K562 (cell line): Measurements from ENCODE around the gene PODXL2. TPM values are rescaled to one million over a fixed set of nuclear protein-coding genes. Genes with fewer than 3 reads are reported as not detected.
A peak's percentile ranks its signal among the peaks of the same experiment; 100 is the strongest.

Experiments used
- ASH1L ChIP-seq: fragments of 450-650 bp; IDR thresholded peaks from 2 replicates; pipeline ENCODE4 v1.6.1; 2018; ENCODE audit warnings: borderline replicate concordance, mild to moderate bottlenecking, low read depth; ENCODE audit not compliant: partially characterized antibody
- BRD9 ChIP-seq: fragments of 450-650 bp; IDR thresholded peaks from 2 replicates; pipeline ENCODE4 v1.6.1; 2018; ENCODE audit warnings: low read depth; ENCODE audit not compliant: partially characterized antibody
- CXXC5 ChIP-seq: fragments of 250-450 bp; sonication (Bioruptor Pico); IDR thresholded peaks from 2 replicates; pipeline ENCODE4 v1.8.0; 2022; ENCODE audit warnings: inconsistent platforms, mild to moderate bottlenecking, moderate library complexity
- DIDO1 ChIP-seq: fragments of 450-650 bp; IDR thresholded peaks from 2 replicates; pipeline ENCODE4 v1.6.1; 2016; ENCODE audit warnings: low read depth, missing biosample characterization, missing genetic modification characterization
- DNMT1 ChIP-seq: fragments of 450-650 bp; IDR thresholded peaks from 2 replicates; pipeline ENCODE4 v1.6.1; 2016; ENCODE audit warnings: antibody characterized with exemption, mild to moderate bottlenecking
- GABPB2 ChIP-seq: fragments of 250-450 bp; sonication (Bioruptor Pico); conservative IDR thresholded peaks from 2 replicates; pipeline ENCODE4 v1.5.1; 2021; ENCODE audit warnings: mild to moderate bottlenecking
- HNRNPH1 ChIP-seq: fragments of 200-400 bp; formaldehyde crosslinking; optimal IDR thresholded peaks from 2 replicates; pipeline ENCODE3; 2017; ENCODE audit warnings: low read depth, mild to moderate bottlenecking, low read length, moderate library complexity
- HSF4 ChIP-seq: fragments of 250-450 bp; sonication (Bioruptor Pico); IDR thresholded peaks from 2 replicates; pipeline ENCODE4 v2.1.2; 2022; ENCODE audit warnings: mild to moderate bottlenecking, moderate library complexity, borderline replicate concordance
- JUN ChIP-seq, 2 experiments: sonication (generic) in 1 of 2; formaldehyde crosslinking in 1 of 2; IDR thresholded peaks; 2 replicates each; pipeline versions ENCODE4 v1.6.1 to v1.8.0; 2012 to 2022; ENCODE audit warnings: borderline replicate concordance in 2 of 2, mild to moderate bottlenecking in 2 of 2, improper control_type of control experiment in 1 of 2, low read depth in 1 of 2, low read length in 1 of 2, missing genetic modification reagents in 1 of 2
- KLF6 ChIP-seq: fragments of 250-450 bp; sonication (Bioruptor Pico); IDR thresholded peaks from 2 replicates; pipeline ENCODE4 v1.4.0; 2020; ENCODE audit warnings: mild to moderate bottlenecking, moderate library complexity, borderline replicate concordance
- MAZ ChIP-seq, 2 experiments: fragments of 450-650 bp in 1 of 2; sonication (generic) in 1 of 2; formaldehyde crosslinking; IDR thresholded peaks in 1 of 2; conservative IDR thresholded peaks in 1 of 2; 2 replicates each; pipeline versions ENCODE4 v1.4.0 to v1.5.0; 2020; ENCODE audit warnings: mild to moderate bottlenecking in 1 of 2, missing genetic modification reagents in 1 of 2
- RB1 ChIP-seq: fragments of 450-650 bp; IDR thresholded peaks from 2 replicates; pipeline ENCODE4 v1.6.1; 2017; ENCODE audit warnings: low read depth, mild to moderate bottlenecking
- SAP30 ChIP-seq: fragments of 200-600 bp; sonication (generic); IDR thresholded peaks from 2 replicates; pipeline ENCODE4 v1.6.1; 2012; ENCODE audit warnings: borderline replicate concordance, low read depth, mild to moderate bottlenecking, moderate library complexity, low read length, control low read depth, inconsistent platforms; ENCODE audit not compliant: insufficient read depth, poor library complexity, severe bottlenecking
- SMAD2 ChIP-seq: fragments of 150-350 bp; IDR thresholded peaks from 2 replicates; pipeline ENCODE4 v1.6.1; 2014; ENCODE audit warnings: low read depth, mild to moderate bottlenecking, low read length
- TAF1 ChIP-seq: IDR thresholded peaks from 2 replicates; pipeline ENCODE4 v1.6.1; 2011; ENCODE audit warnings: mild to moderate bottlenecking, low read length, moderate library complexity; ENCODE audit not compliant: insufficient read depth, control insufficient read depth, severe bottlenecking; ENCODE audit errors: extremely low read depth
- TAF9B ChIP-seq: fragments of 450-650 bp; IDR thresholded peaks from 2 replicates; pipeline ENCODE4 v1.6.1; 2018; ENCODE audit warnings: mild to moderate bottlenecking; ENCODE audit not compliant: partially characterized antibody
- YY1 ChIP-seq, 3 experiments: IDR thresholded peaks; 2 replicates each; pipeline ENCODE4 v1.6.1; 2011; ENCODE audit warnings: low read length in 2 of 3, mild to moderate bottlenecking in 2 of 3, moderate library complexity in 2 of 3, borderline replicate concordance in 1 of 3, control low read depth in 1 of 3, low read depth in 1 of 3; ENCODE audit not compliant: insufficient read depth in 3 of 3, insufficient replicate concordance in 2 of 3, control insufficient read depth in 1 of 3, insufficient read length in 1 of 3; ENCODE audit errors: extremely low read depth in 1 of 3
- ZNF263 ChIP-seq: sonication (generic); formaldehyde crosslinking; IDR thresholded peaks from 2 replicates; pipeline ENCODE4 v1.8.0; 2022; ENCODE audit warnings: mild to moderate bottlenecking, missing genetic modification reagents, borderline replicate concordance
- ZNF584 ChIP-seq: fragments of 200-800 bp; sonication (Bioruptor generic); IDR thresholded peaks from 2 replicates; pipeline ENCODE4 v1.6.1; 2016; ENCODE audit warnings: low read depth, mild to moderate bottlenecking, missing genetic modification characterization, missing compliant biosample characterization
- polyA plus RNA-seq, 8 experiments: library from polyadenylated mRNA; depleted of rRNA in 4 of 8; stranded (reverse) in 5 of 8; unstranded in 3 of 8; fragments of >200 nt; fragmentation: Nextera tagmentation in 2 of 8; fragmentation: Illumina TruSeq in 1 of 8; extraction: Ambion mirVana in 2 of 8; extraction: Trizol in 1 of 8; gene quantifications; 2 replicates each; pipeline versions ENCODE4 v1.2.1 to v1.2.3, GENCODE V29; 2011 to 2014; ENCODE audit warnings: inconsistent platforms in 1 of 8, missing spikeins in 1 of 8
- total RNA-seq, 7 experiments: library from RNA; depleted of rRNA in 6 of 7; stranded (reverse); fragments of >200 nt in 6 of 7; fragmentation: Illumina TruSeq in 2 of 7; extraction: Trizol in 2 of 7; gene quantifications; 2 replicates each; pipeline versions ENCODE4 v1.2.1 to v1.2.3, GENCODE V29; 2011 to 2021; ENCODE audit warnings: low replicate concordance in 1 of 7
- TF ChIP-seq, protein P1 (sequence below): sonication (generic); formaldehyde crosslinking; IDR thresholded peaks from 2 replicates; pipeline ENCODE4 v1.8.0; 2023; ENCODE audit warnings: mild to moderate bottlenecking, missing genetic modification reagents
- TF ChIP-seq, protein P2 (sequence below): sonication (generic); formaldehyde crosslinking; IDR thresholded peaks from 2 replicates; pipeline ENCODE4 v1.8.1; 2023; ENCODE audit warnings: mild to moderate bottlenecking, missing genetic modification reagents, moderate library complexity
- TF ChIP-seq, protein P3 (sequence below), 2 experiments: IDR thresholded peaks; 2 replicates each; pipeline ENCODE4 v1.6.1; 2012; ENCODE audit warnings: improper control_type of control experiment in 2 of 2, low read depth in 2 of 2, low read length in 2 of 2, borderline replicate concordance in 1 of 2

PODXL2 gene
- total and polyA plus RNA-seq, 9 of the 15 experiments (the other 6 are each of a cell fraction or from before 2014, with no cell fraction given), result 0.03 to 52.5 (median 21.9) TPM

DNA sequence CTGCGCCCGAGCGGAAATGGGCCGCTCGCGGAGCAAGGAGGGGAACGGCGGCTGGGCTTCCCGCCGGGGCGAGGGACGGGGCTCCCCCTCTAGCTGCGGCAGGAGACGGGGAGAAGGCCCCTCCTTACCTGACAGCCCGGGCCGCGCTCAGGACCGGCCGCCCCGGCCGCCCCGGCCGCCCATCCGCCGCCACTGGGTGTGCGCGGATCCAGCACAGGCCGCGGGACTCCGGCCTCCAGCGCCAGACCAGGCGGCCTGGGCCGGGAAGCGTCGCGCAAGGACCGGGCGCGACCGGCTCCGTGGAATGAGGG, 38.7 kb upstream of the PODXL2 start (continued):
- no peak for TF ChIP-seq DNMT1
- no peak for TF ChIP-seq TAF9B
- no peak for TF ChIP-seq SMAD2
- no peak for TF ChIP-seq DIDO1 (tag)
- TF ChIP-seq YY1 (IDR thresholded peaks at IDR 0.05; ENCODE audit: borderline replicate concordance in 1 of 3, control insufficient read depth in 1 of 3, extremely low read depth in 1 of 3, insufficient read depth in 3 of 3, insufficient read length in 1 of 3, insufficient replicate concordance in 2 of 3, low read depth in 1 of 3, low read length in 2 of 3), result peak in 2 of 3 experiments; percentile 15 to 25
- peak; percentile 73; the same call in 1 of the 2 replicates for TF ChIP-seq RB1
- no peak for TF ChIP-seq ZNF584 (CRISPR knock-in tag)
- TF ChIP-seq, protein P1, sequence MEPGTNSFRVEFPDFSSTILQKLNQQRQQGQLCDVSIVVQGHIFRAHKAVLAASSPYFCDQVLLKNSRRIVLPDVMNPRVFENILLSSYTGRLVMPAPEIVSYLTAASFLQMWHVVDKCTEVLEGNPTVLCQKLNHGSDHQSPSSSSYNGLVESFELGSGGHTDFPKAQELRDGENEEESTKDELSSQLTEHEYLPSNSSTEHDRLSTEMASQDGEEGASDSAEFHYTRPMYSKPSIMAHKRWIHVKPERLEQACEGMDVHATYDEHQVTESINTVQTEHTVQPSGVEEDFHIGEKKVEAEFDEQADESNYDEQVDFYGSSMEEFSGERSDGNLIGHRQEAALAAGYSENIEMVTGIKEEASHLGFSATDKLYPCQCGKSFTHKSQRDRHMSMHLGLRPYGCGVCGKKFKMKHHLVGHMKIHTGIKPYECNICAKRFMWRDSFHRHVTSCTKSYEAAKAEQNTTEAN (CRISPR knock-in tag), result no peak
- TF ChIP-seq CXXC5 (CRISPR knock-in tag), result peak; percentile 23
- TF ChIP-seq, protein P2, sequence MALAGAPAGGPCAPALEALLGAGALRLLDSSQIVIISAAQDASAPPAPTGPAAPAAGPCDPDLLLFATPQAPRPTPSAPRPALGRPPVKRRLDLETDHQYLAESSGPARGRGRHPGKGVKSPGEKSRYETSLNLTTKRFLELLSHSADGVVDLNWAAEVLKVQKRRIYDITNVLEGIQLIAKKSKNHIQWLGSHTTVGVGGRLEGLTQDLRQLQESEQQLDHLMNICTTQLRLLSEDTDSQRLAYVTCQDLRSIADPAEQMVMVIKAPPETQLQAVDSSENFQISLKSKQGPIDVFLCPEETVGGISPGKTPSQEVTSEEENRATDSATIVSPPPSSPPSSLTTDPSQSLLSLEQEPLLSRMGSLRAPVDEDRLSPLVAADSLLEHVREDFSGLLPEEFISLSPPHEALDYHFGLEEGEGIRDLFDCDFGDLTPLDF (CRISPR knock-in tag), result no peak
- TF ChIP-seq MAZ (CRISPR knock-in tag; conservative IDR thresholded peaks at IDR 0.05 in 1 of 2, IDR thresholded peaks at IDR 0.05 in 1 of 2), result 0 out of 4 replicates have a peak, but pooled peaks of 1 of the 2 experiments have one; percentile 7
- no peak for TF ChIP-seq ASH1L
- TF ChIP-seq SAP30, result no peak
- no peak for TF ChIP-seq JUN (IDR thresholded peaks at IDR 0.05; ENCODE audit: borderline replicate concordance, low read depth, low read length)
- TF ChIP-seq JUN (CRISPR knock-in tag; IDR thresholded peaks at IDR 0.05; ENCODE audit: borderline replicate concordance), result no peak
- TF ChIP-seq HNRNPH1, result no peak
- no peak for TF ChIP-seq HSF4
- no peak for TF ChIP-seq GABPB2 (CRISPR knock-in tag)
- TF ChIP-seq TAF1, result peak; percentile 46
- TF ChIP-seq, protein P3, sequence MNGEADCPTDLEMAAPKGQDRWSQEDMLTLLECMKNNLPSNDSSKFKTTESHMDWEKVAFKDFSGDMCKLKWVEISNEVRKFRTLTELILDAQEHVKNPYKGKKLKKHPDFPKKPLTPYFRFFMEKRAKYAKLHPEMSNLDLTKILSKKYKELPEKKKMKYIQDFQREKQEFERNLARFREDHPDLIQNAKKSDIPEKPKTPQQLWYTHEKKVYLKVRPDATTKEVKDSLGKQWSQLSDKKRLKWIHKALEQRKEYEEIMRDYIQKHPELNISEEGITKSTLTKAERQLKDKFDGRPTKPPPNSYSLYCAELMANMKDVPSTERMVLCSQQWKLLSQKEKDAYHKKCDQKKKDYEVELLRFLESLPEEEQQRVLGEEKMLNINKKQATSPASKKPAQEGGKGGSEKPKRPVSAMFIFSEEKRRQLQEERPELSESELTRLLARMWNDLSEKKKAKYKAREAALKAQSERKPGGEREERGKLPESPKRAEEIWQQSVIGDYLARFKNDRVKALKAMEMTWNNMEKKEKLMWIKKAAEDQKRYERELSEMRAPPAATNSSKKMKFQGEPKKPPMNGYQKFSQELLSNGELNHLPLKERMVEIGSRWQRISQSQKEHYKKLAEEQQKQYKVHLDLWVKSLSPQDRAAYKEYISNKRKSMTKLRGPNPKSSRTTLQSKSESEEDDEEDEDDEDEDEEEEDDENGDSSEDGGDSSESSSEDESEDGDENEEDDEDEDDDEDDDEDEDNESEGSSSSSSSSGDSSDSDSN (IDR thresholded peaks at IDR 0.05; ENCODE audit: borderline replicate concordance in 1 of 2, low read depth in 2 of 2, low read length in 2 of 2), result 0 out of 4 replicates have a peak, but pooled peaks of 1 of the 2 experiments have one; percentile 58
- no peak for TF ChIP-seq KLF6 (CRISPR knock-in tag)
- no peak for TF ChIP-seq ZNF263 (CRISPR knock-in tag)
- no peak for TF ChIP-seq BRD9
